ENCODE results near the gene CEP43. TPM values are rescaled to one million over a fixed set of nuclear protein-coding genes. Genes with fewer than 3 reads are reported as not detected.
"Not testable (repeated sequence)": the region's sequence is repeated elsewhere in the genome, so short reads cannot be mapped to it uniquely, and the experiment has no call there.

The CEP43 gene
- total and polyA plus RNA-seq, 9 donors, result 7.5 to 39.5 (median 13.9) TPM

DNA sequence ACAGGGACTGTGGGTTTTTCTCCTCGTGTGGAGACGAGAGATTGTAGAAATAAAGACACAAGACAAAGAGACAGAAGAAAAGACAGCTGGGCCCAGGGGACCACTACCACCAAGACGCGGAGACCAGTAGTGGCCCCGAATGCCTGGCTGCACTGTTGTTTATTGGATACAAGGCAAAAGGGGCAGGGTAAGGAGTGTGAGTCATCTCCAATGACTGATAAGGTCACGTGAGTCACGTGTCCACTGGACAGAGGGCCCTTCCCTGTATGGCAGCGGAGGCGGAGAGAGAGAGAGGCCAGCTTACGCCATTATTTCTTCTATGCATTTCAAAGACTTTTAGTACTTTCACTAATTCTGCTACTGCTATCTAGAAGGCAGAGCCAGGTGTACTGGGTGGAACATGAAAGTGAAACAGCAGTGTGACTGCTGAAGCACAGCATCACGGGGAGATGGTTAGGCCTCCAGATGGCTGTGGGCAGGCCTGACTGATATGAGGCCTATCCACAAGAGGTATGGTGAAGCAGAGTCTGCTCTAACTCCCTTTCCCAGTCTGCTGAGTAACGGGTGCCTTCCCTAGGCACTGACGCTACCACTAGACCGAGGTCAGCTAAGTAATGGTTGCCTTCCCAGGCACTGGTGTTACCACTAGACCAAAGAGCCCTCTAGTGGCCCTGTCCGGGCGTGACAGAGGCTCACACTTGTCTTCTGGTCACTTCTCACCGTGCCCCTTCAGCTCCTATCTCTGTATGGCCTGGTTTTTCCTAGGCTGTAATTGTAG lies 48.1 kb upstream of the CEP43 start:
- H3K4me1 ChIP-seq (ENCODE audit: insufficient read depth); H3K27ac ChIP-seq; H3K27me3 ChIP-seq; H3K9me3 ChIP-seq; intact Hi-C loops (cut with DNase I); H3K36me3 ChIP-seq; H3K4me3 ChIP-seq: not testable (repeated sequence)
- 69 to 71% (median 70%) methylated on average over 17 of the region's 17 CpGs for WGBS, 3 donors
- DNase-seq, result peak; percentile 53 to 79 (median 69)
- TF ChIP-seq, protein P1, sequence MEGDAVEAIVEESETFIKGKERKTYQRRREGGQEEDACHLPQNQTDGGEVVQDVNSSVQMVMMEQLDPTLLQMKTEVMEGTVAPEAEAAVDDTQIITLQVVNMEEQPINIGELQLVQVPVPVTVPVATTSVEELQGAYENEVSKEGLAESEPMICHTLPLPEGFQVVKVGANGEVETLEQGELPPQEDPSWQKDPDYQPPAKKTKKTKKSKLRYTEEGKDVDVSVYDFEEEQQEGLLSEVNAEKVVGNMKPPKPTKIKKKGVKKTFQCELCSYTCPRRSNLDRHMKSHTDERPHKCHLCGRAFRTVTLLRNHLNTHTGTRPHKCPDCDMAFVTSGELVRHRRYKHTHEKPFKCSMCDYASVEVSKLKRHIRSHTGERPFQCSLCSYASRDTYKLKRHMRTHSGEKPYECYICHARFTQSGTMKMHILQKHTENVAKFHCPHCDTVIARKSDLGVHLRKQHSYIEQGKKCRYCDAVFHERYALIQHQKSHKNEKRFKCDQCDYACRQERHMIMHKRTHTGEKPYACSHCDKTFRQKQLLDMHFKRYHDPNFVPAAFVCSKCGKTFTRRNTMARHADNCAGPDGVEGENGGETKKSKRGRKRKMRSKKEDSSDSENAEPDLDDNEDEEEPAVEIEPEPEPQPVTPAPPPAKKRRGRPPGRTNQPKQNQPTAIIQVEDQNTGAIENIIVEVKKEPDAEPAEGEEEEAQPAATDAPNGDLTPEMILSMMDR (IDR thresholded peaks at IDR 0.05), result peak in 2 of 3 donors; percentile 20 to 39

DNA sequence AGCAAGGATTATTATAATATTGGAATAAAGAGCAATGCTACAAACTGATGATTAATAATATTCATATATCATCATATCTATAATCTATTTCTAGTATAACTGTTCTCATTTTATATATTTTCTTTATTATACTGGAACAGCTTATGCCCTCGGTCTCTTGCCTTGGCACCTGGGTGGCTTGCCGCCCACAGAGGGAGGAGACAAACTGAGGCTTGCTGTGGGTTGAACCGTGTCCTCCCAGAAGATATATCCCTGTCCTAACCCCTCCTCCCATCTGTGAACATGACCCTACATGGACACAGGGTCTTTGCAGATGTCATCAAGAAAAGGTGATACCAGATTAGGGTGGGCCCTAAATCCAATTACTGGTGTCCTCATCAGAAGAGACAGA lies 47.5 kb upstream of the CEP43 start:
- intact Hi-C loops (cut with DNase I), result no loop called here
- Histone ChIP-seq H3K27ac (no peak overlapping the region), H3K27me3 (no peaks in the 10 kb centered on the region), H3K4me1 (ENCODE audit: insufficient read depth) (peaks cover 4% of the 10 kb centered on the region), H3K9me3 (no peaks in the 10 kb centered on the region), H3K36me3 (no peaks in the 10 kb centered on the region), H3K4me3 (no peak overlapping the region)
- TF ChIP-seq, protein P1 (IDR thresholded peaks at IDR 0.05), result no peak
- TF ChIP-seq POLR2A (IDR thresholded peaks at IDR 0.05) (no peak), EP300 (IDR thresholded peaks at IDR 0.05) (no peak)
- 85 to 87% (median 86%) methylated on average over 3 of the region's 3 CpGs for WGBS, 3 donors
- no peak for DNase-seq

DNA sequence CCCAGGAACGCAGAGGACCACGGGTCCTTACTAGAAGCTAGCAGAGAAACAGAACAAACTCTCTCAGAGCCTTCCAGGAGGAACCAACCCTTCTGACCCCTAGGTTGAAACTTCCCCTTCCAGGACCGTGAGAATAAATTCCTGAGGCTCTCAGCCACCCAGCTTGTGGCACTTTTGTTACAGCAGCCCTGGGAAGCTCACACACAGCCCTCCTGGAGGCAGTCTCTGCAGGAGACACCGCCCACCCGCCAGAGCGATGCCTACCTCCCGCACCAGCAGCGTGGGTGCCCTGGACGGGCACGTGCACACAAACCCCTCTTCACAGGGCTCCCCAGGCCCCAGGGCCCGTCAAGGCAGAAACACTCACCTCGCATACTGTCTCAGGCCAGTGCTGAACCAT lies 47.1 kb upstream of the CEP43 start:
- intact Hi-C loops (cut with DNase I), result no loop called here
- 84 to 94% (median 90%) methylated on average over 12 of the region's 12 CpGs for WGBS, 3 donors

DNA sequence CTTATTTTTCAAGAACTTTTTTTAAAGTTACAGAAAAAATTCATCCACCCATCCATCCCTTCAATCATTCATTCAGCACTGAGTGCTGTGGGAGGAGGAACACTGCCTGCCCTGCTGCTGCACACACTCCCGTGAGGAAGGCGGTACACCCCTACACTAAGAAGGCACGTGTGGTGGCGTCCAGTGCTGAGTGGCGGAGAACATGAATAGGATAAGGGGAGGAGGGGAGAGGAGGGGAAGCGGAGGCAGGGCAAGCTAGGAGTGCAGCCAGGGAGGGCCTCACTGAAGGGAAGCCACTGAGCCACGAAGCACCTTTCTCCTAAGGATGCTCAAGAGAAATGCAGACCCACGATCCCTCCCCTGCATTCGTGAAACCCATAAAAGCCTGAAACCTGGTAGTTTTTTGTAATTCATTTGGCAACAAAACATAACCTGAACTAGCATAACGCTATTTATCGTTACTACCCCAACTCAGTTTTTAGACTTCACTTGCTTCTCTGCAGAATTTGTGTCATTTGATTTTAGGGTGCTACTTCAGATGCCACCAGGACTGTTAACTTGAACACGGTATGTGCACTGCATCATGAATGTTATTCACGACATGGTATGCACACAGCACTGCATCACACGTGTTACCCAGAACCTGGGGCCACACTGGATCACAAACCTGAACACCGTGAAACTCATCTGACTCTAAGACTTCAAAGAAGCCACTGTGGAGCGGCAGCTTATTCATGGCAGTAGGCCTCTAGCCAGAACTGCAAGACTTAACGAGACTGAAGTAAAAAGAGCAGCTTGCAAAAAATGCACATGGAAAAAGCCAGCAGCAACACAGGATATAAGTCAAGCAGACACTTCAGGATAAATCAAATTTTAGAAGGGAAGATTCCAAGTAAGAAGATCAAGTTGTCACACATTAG lies 46.4 kb upstream of the CEP43 start:
- Histone ChIP-seq H3K36me3 (no peaks in the 10 kb centered on the region), H3K4me3 (no peak overlapping the region), H3K4me1 (ENCODE audit: insufficient read depth) (peaks cover 4% of the 10 kb centered on the region), H3K9me3 (no peaks in the 10 kb centered on the region), H3K27me3 (no peaks in the 10 kb centered on the region), H3K27ac (no peak overlapping the region)
- DNase-seq, result no peak
- TF ChIP-seq, protein P1 (IDR thresholded peaks at IDR 0.05), result no peak
- TF ChIP-seq POLR2A (IDR thresholded peaks at IDR 0.05) (no peak), EP300 (IDR thresholded peaks at IDR 0.05) (no peak)
- intact Hi-C loops (cut with DNase I), result no loop called here
- WGBS, 3 donors, result 83 to 85% (median 84%) methylated on average over 17 of the region's 17 CpGs

More for the DNA sequence above, 47.1 kb upstream of the CEP43 start:
- no peak for DNase-seq
- H3K4me1 ChIP-seq (ENCODE audit: insufficient read depth), result peaks cover 4% of the 10 kb centered on the region
- TF ChIP-seq, protein P1 (IDR thresholded peaks at IDR 0.05), result no peak
- no peak for TF ChIP-seq EP300 (IDR thresholded peaks at IDR 0.05)
- no peak for TF ChIP-seq POLR2A (IDR thresholded peaks at IDR 0.05)
- no peak overlapping the region for H3K27ac ChIP-seq
- H3K27me3 ChIP-seq, result no peaks in the 10 kb centered on the region
- H3K36me3 ChIP-seq, result no peaks in the 10 kb centered on the region
- H3K9me3 ChIP-seq, result no peaks in the 10 kb centered on the region
- H3K4me3 ChIP-seq, result no peak overlapping the region

Data from ovary (tissue), 9 donors.